ENCODE results near the gene NINL.
"Not testable (repeated sequence)": the region's sequence is repeated elsewhere in the genome, so short reads cannot be mapped to it uniquely, and the experiment has no call there.

The NINL gene

DNA sequence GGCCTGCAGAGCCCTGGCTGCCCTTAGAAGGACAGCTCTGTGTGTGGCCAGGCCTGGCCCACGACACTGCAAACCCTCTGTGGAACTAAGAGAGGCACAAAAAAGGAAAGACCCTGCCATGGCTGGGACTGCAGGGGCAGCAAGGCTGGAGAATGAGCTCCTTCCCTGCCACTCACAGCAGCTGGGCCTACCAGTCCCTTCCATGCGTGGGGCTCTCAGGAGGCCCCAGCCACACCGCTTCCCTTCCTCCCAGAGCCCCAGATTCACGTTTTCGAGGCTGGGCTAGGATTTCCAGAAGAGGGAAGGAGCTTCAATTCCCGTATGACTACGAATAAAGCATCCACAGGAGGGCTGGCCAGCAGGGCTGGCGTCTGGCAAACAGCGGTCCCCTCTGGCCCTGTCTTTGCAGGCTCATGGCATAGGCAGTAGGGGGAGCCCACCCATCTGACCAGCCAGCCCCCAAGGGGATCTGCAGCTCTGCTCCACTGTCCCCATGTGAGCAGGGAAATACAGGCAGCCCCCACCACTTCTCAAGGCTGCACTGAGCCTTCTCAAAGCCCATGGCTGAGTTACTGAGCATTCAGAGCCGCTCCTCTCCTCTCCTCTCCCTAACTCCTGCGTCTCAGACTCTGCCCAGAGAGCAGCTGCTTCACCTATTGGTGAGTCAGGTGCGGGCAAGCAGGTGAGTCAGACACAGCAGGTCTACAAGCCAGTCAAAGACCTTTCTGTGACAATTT is 53.1 kb downstream of the NINL start:
- DNase-seq, result no peak

DNA sequence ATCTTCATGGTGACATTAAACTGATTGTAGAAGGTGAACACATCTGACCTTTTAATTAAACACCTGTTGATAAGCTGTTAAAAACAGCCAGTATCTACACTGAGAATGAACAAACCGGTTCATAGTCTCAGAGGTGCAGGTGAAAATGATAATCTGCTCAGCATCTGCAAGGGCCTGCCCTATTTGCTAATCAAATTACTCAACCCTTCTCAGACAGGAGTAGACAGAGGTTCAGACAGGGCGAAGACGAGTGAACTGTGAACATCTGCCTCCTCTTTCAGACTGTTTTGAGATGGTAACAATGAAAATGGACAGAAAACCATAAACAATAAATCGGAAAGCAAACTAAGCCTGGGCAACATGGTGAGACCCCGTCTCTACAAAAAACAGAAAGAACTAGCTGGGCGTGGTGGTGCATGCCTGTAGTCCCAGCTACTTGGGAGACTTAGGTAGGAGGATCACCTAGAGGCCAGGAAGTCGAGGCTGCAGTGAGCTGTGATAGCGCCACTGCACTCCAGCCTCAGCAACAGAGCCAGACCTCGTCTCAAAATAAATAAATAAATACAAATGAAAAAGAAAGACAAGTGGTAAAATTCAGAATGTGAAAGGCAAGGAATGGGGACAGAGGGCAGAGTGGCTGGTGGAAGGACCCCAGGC is 55.9 kb downstream of the NINL start:
- DNase-seq, result no peak

DNA sequence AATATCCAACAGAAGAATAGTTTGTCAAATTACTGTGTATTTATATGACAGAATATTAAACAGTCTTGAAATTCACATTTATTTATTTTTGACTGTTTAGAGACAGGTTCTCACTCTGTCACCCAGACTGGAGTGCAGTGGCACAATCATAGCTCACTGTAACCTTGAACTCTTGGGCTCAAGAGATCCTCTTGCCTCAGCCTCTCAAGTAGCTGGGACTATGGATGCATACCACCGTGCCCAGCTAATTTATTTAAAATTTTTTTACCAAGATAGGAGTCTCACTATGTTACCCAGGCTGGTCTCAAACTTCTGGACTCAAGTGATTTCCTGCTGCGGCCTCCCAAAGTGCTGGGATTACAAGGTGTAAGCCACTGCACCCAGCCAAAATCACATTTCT is 57.4 kb downstream of the NINL start:
- DNase-seq, result no peak

DNA sequence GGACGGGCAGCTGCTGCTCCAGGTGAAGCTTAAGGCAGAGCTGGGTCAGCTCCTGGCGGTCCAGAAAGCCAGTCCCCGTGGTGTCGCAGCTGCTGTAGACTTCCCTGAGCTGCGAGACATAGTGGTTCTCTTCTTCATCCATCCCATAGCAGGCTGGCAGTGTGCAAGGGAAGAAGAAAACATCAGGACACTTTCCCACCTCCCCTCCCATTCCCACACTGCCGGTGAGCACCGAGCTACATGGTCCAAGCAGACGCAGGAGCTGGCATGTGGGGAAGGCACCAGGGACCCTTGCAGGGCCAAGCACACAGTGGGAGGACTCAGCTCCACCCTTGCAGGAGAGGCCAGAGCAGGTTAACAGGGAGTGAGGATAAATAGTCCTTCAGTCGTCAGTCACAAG is 58.9 kb downstream of the NINL start:
- DNase-seq, result no peak

GRCh38 chr20:25525867-25526266 is 59.5 kb downstream of the NINL start:
- peak; percentile 90 for DNase-seq

DNA sequence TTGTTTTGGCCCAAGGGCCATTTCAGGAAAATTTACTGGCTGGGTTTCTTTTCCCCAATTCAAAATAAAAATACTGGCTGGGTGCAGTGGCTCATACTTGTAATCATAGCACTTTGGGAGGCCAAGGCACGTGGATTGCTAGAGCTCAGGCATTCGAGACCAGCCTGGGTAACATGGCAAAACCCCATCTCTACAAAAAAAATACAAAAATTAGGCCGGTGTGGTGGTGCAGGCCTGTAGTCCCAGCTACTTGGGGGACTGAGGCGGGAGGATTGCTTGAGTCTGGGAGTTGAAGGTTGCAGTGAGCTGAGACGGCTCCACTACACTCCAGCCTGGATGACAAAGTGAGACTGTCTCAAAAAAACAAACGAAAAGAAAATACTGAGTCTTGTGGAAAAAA is 60.0 kb downstream of the NINL start:
- no peak for DNase-seq

DNA sequence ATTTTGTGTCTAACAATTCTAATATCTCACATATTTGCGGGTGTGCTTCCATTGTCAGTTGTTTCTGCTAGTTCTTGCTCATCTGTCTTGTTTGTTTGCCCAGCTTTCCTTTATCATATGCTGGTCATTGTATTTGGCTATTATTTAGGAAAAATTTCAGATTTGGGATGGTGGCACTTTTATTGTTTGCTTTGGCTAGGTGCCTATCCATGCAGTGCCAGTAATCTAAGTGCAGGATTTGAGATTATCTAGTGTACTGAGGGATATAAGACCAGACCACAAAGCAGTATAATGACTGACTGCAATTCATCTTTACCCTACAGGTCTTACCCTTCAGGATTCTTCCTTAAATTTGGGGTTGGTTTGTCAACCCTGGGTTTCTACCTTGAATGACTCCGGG is 63.9 kb downstream of the NINL start:
- DNase-seq, result no peak

GRCh38 chr20:25517124-25517523 is 68.2 kb downstream of the NINL start:
- no peak for DNase-seq

DNA sequence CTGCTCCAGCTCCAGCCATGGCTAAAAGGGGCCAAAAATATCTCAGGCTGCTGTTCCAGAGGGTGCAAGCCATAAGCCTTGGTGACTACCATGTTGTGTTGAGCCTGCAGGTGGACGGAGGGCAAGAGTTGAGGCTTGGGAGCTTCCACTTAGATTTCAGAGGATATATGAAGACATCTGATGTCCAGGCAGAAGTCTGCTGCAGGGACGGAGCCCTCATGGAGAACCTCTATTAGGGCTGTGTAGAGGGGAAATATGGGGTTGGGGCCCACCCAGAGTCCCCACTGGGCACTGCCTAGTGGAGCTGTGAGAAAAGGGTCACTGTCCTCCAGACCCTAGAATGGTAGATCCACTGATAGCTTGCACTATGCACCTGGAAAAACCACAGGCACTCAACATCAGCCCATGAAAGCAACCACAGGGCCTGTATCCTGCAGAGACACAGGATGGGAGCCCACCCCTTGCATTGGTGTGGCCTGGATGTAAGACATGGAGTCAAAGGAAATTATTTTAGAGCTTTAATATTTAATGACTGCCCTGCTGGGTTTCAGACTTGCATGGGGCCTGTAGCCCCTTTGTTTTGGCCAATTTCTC is 70.5 kb downstream of the NINL start:
- no peak for DNase-seq

GRCh38 chr20:25514195-25514594 is 71.1 kb downstream of the NINL start:
- no peak for DNase-seq

- DNase-seq, result no peak
These were observed 72.6 kb downstream of the NINL start for GRCh38 chr20:25512709-25513108.

GRCh38 chr20:25511183-25511582 is 74.1 kb downstream of the NINL start:
- no peak for DNase-seq

GRCh38 chr20:25510721-25511120 is 74.6 kb downstream of the NINL start:
- no peak for DNase-seq

DNA sequence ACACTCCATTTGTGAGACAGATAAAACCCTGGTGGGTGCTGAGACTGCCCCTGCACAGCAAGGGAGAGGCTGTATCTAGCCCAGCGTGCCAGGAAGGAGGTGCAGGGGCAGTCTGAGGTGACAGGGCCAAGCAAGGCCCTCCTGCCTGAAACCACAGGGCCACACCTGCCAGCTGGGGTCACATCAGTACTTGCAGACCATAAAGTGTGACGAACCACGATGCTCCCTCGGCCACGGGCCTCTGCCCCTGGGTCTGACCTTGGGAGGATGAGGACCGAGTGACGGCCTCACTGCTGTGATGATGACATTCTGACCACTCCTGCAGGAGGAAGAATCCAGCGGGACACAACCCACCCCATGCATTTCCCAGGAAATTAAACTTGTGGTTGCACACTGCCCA is 75.1 kb downstream of the NINL start:
- DNase-seq, result no peak

DNA sequence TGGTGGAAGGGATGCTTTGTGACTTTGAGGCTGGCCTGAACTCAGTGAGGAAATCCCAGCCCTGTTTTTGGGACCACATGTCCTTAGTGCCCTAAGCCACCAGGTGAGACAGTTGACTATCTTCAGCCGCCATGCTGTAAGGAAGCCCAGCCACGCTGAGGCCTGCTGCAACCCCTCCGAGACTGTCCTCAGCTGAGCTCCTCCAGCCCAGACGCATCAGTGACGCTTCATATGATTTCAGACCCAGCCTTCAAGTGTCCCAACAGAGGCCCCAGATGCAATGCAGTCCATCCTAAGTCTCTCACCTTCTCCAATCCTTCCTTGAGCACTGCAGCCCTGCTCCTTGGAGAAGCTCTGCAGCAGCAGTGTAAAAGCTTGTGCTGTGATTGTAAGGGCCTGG is 76.2 kb downstream of the NINL start:
- no peak for DNase-seq

DNA sequence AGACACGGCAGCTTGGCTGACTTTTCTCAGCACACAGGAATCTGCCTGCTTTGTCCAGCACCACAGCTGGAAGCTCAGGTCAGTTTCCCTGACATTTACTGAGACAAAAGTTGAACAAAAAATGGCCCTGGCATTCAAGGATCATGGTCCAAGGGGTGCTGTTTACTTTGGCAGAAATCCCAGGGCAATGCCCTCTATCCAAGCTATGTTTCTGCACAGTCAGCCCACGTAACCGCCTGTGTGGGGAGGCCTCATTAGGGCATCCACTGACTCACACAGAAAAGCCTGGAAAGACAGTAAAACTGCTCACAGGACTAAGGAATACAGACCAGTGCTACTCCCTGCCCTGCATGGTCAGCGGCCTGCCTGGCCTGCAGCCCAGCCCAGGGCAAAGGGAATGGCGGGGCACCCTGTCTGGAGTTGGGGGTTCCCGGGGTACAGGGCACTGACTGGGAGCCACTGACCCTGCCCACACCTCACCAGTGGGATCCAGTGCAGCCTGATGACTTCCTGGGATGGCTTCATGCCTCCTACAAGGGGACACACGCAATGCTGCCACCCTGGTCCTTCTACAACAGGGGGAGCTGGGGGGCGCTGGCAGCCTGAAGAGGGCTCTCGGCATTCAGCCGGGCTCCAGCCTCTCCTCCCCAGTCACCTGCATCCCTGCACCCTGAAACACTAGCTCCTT is 77.1 kb downstream of the NINL start:
- no peak for DNase-seq

DNA sequence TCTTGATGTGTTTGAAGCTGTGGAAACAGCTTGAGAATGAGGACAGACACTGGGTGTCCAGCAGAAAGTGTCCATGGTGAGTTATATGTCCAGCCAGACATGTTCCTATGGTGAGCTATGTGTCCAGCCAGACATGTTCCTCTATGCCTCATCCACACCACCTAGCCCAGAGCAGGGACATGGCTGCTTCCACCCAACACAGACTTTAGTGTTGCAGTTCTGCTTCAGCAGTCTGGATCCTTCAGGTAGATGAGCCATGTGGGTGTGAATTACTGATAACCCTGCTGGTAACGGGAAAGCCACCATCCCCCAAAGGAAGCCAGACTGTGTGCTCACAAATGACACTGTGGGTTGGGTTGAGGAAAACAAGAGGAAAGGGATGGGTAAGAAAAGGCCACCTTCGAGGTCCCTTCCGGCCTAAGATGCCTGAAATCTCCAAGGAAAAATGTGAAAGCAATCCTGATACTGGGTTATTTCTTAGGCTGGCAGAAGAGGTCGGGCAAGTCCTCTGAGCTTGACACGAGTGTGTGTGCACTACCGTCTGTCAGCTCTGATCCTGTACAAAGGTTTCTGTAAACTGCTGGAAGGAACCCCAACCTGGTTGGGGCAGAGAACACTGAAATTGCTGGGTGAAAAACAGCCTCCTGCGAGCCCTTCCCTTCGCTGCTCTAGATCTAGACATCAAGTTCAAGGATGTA is 77.8 kb downstream of the NINL start:
- no peak for DNase-seq

DNA sequence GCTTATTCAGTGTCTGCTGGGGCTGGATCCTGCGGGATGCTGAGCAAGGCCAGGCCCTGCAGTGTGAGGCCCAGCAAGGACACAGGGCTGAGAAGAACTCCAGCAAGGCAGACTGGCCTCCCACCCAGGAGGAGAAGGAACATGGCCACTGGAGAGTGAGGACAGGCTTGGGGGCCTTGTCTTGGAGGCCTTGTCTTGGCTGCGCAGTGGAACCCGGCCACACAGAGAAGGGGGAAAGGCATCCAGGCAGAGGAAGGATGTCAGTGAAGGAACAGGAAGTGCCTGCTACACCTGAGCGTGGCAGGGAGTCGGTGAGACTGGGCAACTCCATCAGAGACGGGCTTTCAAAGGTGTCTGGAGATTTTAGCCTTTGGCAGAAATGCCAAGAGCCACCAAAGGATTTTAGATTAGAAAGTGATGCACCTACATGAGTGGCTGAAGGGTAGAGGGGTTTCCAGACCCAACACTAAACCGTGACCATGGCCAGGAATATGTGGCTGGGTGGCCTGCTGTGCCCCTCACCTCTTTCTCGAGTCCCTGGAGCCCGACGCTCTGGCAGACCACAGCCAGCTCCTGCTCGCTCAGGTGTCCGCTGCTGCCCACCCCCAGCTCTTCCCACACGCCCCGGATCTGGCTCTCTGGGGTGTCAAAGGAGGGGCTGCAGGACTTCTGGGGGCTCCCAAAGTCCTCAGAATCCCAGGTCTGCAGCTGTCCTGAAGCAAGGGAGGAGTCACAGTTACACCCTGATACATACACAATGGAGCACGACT is 80.8 kb downstream of the NINL start:
- no peak for DNase-seq

DNA sequence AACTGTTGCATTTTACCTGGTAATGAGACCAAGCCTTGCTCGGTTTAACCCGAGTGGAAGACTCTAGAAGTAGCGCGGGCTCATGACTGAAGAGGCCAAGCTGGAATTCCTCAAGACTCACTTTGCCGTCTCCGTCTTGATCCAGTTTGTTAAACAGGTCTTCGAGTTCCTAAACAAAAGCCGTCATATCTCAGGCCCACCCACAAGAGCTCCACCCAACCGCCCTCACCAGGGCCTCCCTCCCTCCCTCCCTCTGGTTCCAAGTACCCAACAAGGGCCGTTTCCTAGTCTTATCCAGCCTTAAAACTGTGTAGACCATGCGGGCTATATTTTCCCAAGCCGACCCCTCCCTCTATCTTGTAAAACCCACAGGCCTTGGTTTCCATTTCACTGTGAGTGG is 81.4 kb downstream of the NINL start:
- DNase-seq, result no peak

DNA sequence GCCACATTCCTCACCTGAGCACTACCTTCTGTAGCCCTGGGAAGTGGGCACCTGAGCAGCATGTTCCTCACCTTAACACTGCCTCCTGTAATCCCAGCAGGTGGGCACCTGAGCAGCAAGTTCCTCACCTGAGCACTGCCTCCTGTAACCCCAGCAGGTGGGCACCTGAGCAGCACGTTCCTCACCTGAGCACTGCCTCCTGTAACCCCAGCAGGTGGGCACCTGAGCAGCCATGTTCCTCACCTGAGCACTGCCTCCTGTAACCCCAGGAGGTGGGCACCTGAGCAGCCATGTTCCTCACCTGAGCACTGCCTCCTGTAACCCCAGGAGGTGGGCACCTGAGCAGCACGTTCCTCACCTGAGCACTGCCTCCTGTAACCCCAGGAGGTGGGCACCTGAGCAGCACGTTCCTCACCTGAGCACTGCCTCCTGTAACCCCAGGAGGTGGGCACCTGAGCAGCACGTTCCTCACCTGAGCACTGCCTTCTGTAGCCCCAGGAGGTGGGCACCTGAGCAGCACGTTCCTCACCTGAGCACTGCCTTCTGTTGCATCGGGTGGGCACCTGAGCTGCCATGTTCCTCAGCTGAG is 82.2 kb downstream of the NINL start:
- not testable (repeated sequence) for DNase-seq

DNA sequence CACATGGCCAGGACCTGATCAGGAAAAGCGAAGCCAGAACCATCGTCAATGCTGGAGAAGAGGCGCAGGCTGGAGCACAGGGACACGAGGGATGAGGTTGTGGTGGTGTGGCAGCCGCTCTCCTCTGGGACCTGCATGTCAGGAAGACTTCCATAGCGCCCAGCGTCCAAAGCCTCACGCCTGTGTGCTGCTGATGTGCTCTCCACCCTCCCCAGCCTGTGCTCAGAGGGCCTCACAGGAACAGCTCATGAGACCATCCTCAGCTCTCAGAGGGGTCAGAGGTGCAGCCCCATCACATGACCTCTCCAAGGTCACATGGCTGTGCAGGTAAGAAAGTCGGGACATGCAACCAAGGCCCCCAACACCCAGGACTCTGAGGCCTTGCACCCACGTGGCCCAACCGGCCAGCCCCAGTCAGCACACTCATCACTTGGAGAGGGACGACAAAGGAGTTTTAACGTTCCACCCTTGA is 84.4 kb downstream of the NINL start:
- DNase-seq, result no peak

DNA sequence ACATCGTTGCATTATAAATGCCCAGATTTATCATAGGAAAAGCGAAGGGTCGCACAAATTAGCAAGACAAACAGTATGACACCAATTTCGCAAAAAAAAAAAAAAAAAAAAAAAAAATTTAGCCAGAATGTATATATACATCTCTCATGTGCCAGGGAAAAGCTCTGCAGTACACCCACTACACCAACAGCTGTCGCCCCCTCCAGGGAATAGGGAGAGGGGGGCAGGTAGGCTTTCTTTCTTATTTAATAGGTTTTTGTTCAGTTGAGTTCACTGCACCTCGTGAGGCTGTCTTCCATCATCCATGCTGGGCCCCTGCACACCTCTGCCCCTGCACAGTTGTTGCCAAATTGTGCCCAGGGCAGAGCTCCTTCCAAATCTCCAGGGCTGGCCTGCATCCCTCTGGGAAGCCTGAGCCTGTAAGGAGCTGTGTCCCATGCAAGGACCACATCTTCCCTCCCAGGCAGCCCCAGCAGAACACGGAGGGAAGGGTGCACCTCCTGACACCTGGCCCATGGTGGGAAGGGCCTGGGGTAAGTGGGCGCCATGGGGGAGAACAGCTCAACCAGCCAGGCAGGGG is 85.4 kb downstream of the NINL start:
- DNase-seq, result no peak

Data from MV-4-11 (cell line).